Stimulated activated CD4-positive, alpha-beta T cell treated with anti-CD3 and anti-CD28 coated beads, Interleukin-12 subunit alpha, Interleukin-12 subunit beta, amount 100 ng/mL, for 48 hours (primary cell): Measurements from ENCODE around the gene MEGF11.
"Not testable (repeated sequence)": the region's sequence is repeated elsewhere in the genome, so short reads cannot be mapped to it uniquely, and the experiment has no call there.

Experiments used
- DNase-seq, 3 donors: peaks; one replicate each; pipeline ENCODE4 v3.0.0-alpha.2; 2020; ENCODE audit warnings: low read depth in 2 of 3, low spot score in 1 of 3

Gene MEGF11

GRCh38 chr15:65869954-65870871, 383.3 kb downstream of the MEGF11 start:
- peak in 1 of 3 donors; percentile 5 for DNase-seq

GRCh38 chr15:65869126-65869953, 384.2 kb downstream of the MEGF11 start, which contains the start of gene RAB11A:
Gene RAB11A (plus strand): TSS chr15:65869491. CDS start chr15:65869586, 95 bp downstream.
- peak; percentile 89 to 97 (median 93) for DNase-seq

DNA sequence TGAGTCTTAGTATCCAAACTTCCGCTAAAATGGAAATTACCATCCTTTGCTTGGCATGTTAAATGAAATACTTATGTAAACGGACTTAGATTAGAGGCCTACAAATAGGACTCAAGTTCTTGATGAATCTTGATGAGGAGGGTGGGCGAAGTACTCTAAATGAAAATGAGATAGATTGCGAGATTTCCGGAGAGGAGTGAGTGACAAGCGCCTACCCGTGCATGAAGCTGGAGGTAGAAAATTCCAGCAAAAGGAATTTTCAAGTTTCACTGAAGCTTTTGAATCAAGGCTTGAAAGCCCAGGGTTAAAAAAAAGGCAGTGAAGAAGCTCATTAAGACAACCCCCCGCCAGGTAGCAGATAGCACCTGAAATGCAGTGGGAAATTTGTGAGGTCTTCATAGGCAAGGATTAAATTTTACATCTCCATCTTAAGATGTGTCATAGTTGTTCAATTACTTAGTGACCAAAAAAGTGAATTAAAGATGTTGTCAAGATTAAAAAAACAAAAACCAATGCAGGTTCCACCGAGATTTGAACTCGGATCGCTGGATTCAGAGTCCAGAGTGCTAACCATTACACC, 384.9 kb downstream of the MEGF11 start:
- DNase-seq = no peak

DNA sequence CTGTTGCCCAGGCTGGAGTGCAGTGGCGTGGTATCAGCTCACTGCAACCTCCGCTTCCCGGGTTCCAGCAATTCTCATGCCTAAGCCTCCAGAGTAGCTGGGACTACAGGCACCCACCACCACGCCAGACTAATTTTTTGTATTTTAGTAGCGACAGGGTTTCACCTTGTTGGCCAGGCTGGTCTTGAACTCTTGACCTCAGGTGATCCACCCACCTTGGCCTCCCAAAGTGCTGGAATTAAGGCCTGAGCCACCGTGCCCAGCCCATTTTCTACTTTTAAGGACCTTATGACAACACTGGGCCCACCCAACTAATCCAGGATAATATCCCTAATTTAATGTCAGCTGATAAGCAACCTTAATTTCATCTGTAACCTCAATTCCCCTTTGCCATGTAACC, 385.6 kb downstream of the MEGF11 start:
- not testable (repeated sequence) for DNase-seq

DNA sequence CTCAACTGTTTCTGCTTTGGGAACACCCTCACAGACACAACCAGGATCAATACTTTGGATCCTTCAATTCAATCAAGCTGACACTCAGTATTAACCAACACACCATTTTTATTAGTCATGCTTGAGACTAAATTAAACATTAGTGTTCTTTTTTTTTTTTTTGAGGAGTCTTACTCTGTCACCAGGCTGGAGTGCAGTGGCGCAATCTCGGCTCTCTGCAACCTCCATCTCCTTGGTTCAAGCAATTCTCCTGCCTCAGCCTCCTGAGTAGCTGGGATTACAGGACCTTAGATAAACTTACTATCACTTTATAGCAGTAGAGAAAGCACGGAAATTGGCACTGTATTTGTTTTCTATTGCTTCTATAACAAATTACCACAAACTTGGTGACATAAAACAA, 386.3 kb downstream of the MEGF11 start:
- DNase-seq = no peak

DNA sequence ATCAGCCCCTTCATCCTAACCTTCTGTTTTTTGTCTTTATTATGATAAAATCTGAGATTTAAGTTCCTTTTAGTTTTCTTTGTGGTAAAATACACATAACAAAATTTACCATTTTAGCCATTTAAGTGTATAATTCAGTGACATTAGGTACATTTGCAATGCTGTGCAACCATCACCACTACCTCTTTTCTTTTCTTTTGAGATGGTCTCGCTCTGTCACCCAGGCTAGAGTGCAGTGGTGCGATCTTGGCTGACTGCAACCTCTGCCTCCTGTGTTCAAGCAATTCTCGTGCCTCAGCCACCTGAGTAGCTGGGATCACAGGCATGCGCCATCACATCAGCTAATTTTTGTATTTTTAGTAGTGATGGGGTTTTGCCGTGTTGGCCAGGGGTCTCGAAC, 390.4 kb downstream of the MEGF11 start:
- DNase-seq = no peak

DNA sequence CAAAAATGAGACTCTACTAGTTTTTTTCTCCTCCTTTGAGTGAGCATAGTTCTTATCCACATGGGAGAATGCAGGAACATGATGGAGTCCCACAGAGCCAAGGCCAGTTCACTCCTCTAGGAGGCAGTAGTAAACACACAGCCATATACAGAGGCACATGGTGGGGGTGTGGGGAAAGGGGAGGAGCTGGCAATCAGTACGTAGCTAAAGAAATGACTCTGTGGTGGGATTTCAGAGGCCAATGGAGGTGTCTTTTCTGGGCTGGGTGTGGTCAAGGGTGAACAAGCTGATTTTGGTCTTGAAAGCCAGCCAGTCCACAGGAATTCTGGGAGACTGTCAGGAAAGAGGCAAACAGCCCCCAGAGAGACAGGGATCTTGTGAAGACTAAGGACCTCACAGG, 390.9 kb downstream of the MEGF11 start:
- DNase-seq = peak; percentile 58 to 63 (median 62)

DNA sequence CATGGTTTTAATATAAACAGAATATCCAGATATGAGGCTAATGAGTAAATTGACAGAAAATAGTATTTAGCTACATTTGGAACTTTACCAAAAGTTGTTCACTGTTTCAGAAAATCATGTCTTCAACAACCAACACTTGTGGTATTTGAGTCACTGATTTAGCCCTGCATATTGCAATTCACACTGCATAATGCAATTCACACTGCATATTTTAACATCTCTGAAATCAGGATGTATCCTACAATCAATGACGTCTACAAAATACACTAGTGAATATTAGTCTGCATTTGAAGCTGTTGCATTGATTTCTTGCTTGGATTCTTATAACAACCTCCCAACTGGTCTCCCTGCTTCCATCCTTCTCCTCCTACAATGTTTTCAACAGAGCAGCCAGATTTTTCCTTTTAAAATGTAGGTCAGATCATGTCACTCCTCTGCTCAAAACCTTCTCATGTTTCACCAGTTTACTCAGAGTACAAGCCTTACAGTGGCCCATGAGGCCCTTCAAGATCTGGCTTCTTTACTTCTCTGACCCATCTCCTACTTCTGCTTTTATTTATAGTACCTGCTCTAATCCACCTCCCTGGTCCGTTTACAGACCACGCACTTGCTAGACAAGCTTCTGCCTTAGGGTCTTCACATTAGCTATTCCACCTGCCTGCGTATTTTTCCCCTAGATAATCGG, 395.7 kb downstream of the MEGF11 start:
- DNase-seq = no peak

GRCh38 chr15:65856821-65857455, 396.6 kb downstream of the MEGF11 start:
- DNase-seq = peak; percentile 61 to 83 (median 70)

DNA sequence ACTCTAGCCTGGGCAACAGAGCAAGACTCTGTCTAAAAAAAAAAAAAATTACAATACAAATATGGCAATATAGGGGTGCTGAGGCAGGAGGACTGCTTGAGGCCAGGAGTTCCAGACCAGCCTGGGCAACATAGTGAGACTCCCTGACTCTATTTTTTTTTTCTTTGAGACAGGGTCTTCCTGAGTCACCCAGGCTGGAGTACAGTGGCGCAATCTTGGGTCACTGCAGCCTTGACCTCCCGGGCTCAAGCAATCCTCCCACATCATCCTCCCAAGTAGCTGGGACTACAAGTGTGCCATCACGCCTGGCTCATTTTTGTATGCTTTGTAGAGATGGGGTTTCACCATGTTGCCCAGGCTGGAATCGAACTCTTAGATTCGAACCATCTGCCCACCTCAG, 401.6 kb downstream of the MEGF11 start:
- no peak for DNase-seq

DNA sequence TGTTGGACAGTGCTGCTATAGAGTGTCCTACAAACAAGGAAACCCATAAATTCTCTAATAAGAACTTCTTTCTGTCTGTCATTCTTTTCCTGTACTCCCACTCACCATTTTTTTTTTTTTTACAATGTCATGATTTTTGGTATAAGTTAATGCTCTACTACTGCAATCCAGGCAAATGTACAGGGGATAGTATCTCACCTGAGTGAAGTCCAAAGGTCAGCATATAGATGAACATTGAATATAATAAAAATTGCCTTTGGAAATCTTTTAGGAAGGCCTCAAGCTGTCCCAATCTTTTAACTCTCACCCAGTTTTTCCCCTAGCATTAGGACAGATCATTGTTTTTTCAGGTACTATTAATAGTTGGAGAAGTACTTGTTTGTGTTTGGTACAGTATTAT, 405.6 kb downstream of the MEGF11 start:
- no peak for DNase-seq

DNA sequence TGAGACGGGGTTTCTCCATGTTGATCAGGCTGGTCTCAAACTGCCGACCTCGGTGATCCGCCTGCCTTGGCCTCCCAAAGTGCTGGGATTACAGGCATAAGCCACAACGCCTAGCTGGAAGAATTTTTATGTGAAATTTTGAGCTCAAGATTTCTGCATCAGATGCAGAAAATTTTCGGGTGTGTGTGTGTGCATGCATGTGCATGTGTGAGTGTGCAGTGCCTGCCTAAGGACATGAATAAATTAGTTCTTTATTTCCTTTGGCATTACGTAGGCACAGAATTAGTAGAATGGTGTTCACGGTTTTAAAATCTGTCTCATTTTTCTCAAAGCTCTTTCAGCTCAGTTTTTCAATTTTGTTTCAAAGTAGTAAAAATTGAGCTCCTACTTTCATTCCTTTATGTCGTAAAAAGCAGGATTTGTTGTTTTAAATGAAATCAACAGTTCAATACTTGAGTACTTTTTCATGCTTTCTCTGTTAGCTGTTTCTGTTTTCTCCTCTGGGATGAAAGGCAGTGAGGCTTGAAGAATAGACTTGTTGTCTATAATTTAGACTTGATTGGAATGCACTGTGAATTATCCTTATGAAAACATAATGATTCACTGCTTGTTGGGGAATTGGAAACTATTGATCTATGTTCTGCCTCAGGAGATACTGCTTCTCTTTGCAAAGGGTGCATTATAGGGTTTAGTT, 407.6 kb downstream of the MEGF11 start:
- DNase-seq = no peak
